ENCODE measurements around the gene UCK1. TPM values are rescaled to one million over a fixed set of nuclear protein-coding genes. Genes with fewer than 3 reads are reported as not detected.

Gene UCK1
- total RNA-seq, 1 experiment from 2014 or later = 31.7 TPM

DNA sequence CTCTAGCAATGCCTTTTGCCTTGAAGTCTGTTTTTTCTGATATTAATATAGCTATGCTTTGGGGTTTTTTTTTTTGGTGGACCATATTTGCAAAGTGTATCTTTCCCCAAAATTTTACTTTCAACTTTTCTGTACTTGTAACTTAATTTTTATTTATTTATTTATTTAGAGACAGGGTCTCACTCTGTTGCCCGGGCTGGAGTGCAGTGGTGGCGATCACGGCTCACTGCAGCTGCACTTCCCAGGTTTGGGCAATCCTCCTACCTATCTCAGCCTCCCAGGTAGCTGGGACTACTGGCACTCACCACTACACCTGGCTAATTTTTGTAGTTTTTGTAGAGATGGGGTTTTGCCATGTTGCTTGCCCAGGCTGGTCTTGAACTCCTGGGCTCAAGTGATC lies 35.1 kb upstream of the UCK1 start:
- H3F3A ChIP-seq (ENCODE audit: insufficient read depth, low read depth) = peaks cover 11% of the 10 kb centered on the region
- no peak for DNase-seq
- H3K4me1 ChIP-seq (replicated peaks; ENCODE audit: insufficient read depth) = peaks cover 14% of the 10 kb centered on the region
- intact Hi-C loops (cut with micrococcal nuclease; ENCODE audit: unreplicated experiment) = no loop called here
- no peaks in the 10 kb centered on the region for H3K36me3 ChIP-seq (ENCODE audit: low read depth)
- H3K4me3 ChIP-seq = no peak overlapping the region
- no TSS peak for BruUV-seq (replicated peaks)
- H3K27me3 ChIP-seq (ENCODE audit: insufficient read depth, low read depth) = no peaks in the 10 kb centered on the region
- TF ChIP-seq EZH2 (IDR thresholded peaks at IDR 0.05; ENCODE audit: low read depth) = no peak
- TF ChIP-seq, protein P1, sequence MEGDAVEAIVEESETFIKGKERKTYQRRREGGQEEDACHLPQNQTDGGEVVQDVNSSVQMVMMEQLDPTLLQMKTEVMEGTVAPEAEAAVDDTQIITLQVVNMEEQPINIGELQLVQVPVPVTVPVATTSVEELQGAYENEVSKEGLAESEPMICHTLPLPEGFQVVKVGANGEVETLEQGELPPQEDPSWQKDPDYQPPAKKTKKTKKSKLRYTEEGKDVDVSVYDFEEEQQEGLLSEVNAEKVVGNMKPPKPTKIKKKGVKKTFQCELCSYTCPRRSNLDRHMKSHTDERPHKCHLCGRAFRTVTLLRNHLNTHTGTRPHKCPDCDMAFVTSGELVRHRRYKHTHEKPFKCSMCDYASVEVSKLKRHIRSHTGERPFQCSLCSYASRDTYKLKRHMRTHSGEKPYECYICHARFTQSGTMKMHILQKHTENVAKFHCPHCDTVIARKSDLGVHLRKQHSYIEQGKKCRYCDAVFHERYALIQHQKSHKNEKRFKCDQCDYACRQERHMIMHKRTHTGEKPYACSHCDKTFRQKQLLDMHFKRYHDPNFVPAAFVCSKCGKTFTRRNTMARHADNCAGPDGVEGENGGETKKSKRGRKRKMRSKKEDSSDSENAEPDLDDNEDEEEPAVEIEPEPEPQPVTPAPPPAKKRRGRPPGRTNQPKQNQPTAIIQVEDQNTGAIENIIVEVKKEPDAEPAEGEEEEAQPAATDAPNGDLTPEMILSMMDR (conservative IDR thresholded peaks at IDR 0.05) = no peak
- H3K9me3 ChIP-seq (ENCODE audit: insufficient read depth, low read depth) = no peaks in the 10 kb centered on the region; the same call in 1 of the 2 replicates
- no peak overlapping the region for H3K4me2 ChIP-seq
- no peaks in the 10 kb centered on the region for H3K9me2 ChIP-seq (ENCODE audit: insufficient read depth)
- CTCF ChIA-PET = interaction anchor here (0.6 kb wide), 1 partner anchor 21 kb away, joined by 4 read pairs; the partner anchor contains the start of gene PRRT1B
- POLR2A ChIA-PET (ENCODE audit: unreplicated experiment) = interaction anchor here (0.6 kb wide), 1 partner anchor 441 kb away, joined by 8 read pairs; the partner anchor contains the start of gene NUP214
- no peak overlapping the region for H2AFZ ChIP-seq
- no peaks in the 10 kb centered on the region for H3K79me2 ChIP-seq (ENCODE audit: low read depth)
- H4K20me1 ChIP-seq (ENCODE audit: insufficient read depth) = no peaks in the 10 kb centered on the region
- H3K27ac ChIP-seq = no peak overlapping the region

DNA sequence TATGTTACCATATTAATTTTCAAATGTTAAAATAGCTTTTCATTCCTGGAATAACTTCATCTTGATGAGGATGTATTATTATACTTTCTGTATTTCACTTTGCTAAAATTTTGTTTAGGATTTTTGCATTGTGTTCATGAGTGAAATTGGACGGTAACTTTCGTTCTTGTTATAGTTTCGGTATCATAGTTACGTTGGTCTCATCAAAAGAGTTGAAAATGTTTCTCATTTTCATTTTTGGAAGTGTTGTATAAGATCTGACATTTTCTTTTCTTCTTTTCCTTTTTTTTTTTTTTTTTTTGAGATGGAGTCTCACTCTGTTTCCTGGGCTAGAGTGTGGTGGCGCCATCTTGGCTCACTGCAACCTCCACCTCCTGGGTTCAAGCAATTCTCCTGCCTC lies 34.3 kb upstream of the UCK1 start:
- BruUV-seq (replicated peaks) = no TSS peak
- TF ChIP-seq, protein P1 (conservative IDR thresholded peaks at IDR 0.05) = no peak
- TF ChIP-seq EZH2 (IDR thresholded peaks at IDR 0.05; ENCODE audit: low read depth) = no peak
- Histone ChIP-seq H3K4me2 (no peak overlapping the region), H3K9me3 (ENCODE audit: insufficient read depth, low read depth) (no peaks in the 10 kb centered on the region; the same call in 1 of the 2 replicates), H3K4me1 (replicated peaks; ENCODE audit: insufficient read depth) (peaks cover 20% of the 10 kb centered on the region), H3F3A (ENCODE audit: insufficient read depth, low read depth) (peaks cover 14% of the 10 kb centered on the region), H3K9me2 (ENCODE audit: insufficient read depth) (no peaks in the 10 kb centered on the region), H3K27ac (no peak overlapping the region), H4K20me1 (ENCODE audit: insufficient read depth) (no peaks in the 10 kb centered on the region), H3K36me3 (ENCODE audit: low read depth) (no peaks in the 10 kb centered on the region), H3K27me3 (ENCODE audit: insufficient read depth, low read depth) (no peaks in the 10 kb centered on the region), H3K4me3 (no peak overlapping the region), H3K79me2 (ENCODE audit: low read depth) (no peaks in the 10 kb centered on the region), H2AFZ (no peak overlapping the region)
- intact Hi-C loops (cut with micrococcal nuclease; ENCODE audit: unreplicated experiment) = no loop called here
- DNase-seq = no peak
- ChIA-PET CTCF (interaction anchor here (0.6 kb wide), 1 partner anchor 20 kb away, joined by 4 read pairs; the partner anchor contains the start of gene PRRT1B), POLR2A (ENCODE audit: unreplicated experiment) (interaction anchor here (0.6 kb wide), 1 partner anchor 440 kb away, joined by 8 read pairs; the partner anchor contains the start of gene NUP214)

DNA sequence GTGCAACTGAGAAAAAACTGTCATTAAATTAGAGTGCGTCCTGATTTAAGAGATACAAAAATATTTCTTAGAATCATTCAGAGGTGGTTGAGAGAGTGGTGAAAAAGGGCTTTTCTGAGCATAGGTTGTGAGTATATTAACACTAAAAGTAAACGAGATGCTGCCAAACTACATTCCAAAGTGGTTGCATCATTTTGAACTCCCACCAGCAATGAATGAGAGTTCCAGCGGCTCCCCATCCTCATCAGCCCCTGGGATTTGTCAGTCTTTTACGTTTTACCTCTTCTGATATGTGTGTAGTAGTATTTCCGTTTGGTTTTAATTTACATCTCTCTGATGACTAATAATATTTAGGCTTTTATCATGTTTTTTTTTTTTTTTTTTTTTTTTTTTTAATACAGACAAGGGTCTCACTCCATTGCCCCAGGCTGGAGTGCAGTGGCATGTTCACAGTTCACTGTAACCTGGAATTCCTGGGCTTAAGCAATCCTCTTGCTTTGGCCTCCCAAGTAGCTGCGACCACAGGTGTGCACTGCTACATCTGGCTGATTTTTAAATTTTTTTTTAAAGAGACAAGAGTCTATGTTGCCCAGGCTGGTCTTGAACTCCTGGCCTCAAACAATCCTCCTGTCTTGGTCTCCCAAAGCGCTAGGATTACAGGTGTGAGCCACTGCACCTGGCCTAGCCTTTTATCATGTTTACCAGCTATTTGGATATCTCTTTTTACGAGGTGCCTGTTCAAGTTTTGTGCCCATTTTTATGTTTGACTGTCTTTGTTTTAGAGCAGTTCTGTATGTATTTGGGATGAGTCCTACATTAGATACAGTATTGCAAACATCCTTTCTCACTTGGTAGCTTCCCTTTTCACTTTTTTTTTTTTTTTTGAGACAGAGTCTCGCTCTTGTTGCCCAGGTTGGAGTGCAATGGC lies 31.2 kb upstream of the UCK1 start:
- Histone ChIP-seq H3K27me3 (ENCODE audit: insufficient read depth, low read depth) (no peaks in the 10 kb centered on the region), H3K4me2 (peak overlapping the region; percentile 73), H3K9me3 (ENCODE audit: insufficient read depth, low read depth) (no peaks in the 10 kb centered on the region; the same call in 1 of the 2 replicates), H2AFZ (no peak overlapping the region), H3K27ac (peak overlapping the region; percentile 26; the same call in 1 of the 2 replicates), H3K9me2 (ENCODE audit: insufficient read depth) (no peaks in the 10 kb centered on the region), H3K79me2 (ENCODE audit: low read depth) (no peaks in the 10 kb centered on the region), H3K36me3 (ENCODE audit: low read depth) (no peaks in the 10 kb centered on the region), H3F3A (ENCODE audit: insufficient read depth, low read depth) (peaks cover 11% of the 10 kb centered on the region), H3K4me1 (replicated peaks; ENCODE audit: insufficient read depth) (peaks cover 20% of the 10 kb centered on the region), H4K20me1 (ENCODE audit: insufficient read depth) (no peaks in the 10 kb centered on the region), H3K4me3 (peak overlapping the region; percentile 13; the same call in 1 of the 2 replicates)
- intact Hi-C loops (cut with micrococcal nuclease; ENCODE audit: unreplicated experiment) = no loop called here
- ChIA-PET POLR2A (ENCODE audit: unreplicated experiment) (interaction anchor here (0.7 kb wide), 1 partner anchor 1738 kb away, joined by 3 read pairs; no protein-coding TSS in a partner anchor), CTCF (no interaction called here)
- peak; percentile 49 to 77 for DNase-seq
- TF ChIP-seq, protein P1 (conservative IDR thresholded peaks at IDR 0.05) = no peak
- TF ChIP-seq EZH2 (IDR thresholded peaks at IDR 0.05; ENCODE audit: low read depth) = no peak
- BruUV-seq (replicated peaks) = no TSS peak
